K562 (cell line): Measurements from ENCODE around the gene PCNX3. TPM values are rescaled to one million over a fixed set of nuclear protein-coding genes. Genes with fewer than 3 reads are reported as not detected.

ENCODE experiments used
- ARID1B ChIP-seq: fragments of 450-650 bp; IDR thresholded peaks from 2 replicates; pipeline ENCODE4 v1.6.1; 2016; ENCODE audit warnings: antibody characterized with exemption, mild to moderate bottlenecking, inconsistent platforms
- CBX3 ChIP-seq, 2 experiments: IDR thresholded peaks; 1 replicate in 1 of 2; 2 replicates in 1 of 2; pipeline ENCODE4 v1.6.1; 2012; ENCODE audit warnings: inconsistent platforms in 2 of 2, low read length in 2 of 2, borderline replicate concordance in 1 of 2, control low read depth in 1 of 2
- FOXA1 ChIP-seq: fragments of 450-650 bp; IDR thresholded peaks from 2 replicates; pipeline ENCODE4 v1.6.1; 2016; ENCODE audit warnings: mild to moderate bottlenecking, borderline replicate concordance
- FOXK2 ChIP-seq, 2 experiments: fragments of 450-650 bp; IDR thresholded peaks in 1 of 2; conservative IDR thresholded peaks in 1 of 2; 2 replicates each; pipeline ENCODE4 v1.6.1; 2016; ENCODE audit warnings: low read depth in 2 of 2, mild to moderate bottlenecking in 1 of 2
- HDAC1 ChIP-seq, 2 experiments: fragments of 450-650 bp; IDR thresholded peaks; 2 replicates each; pipeline ENCODE4 v1.6.1; 2016 to 2017; ENCODE audit warnings: inconsistent platforms in 1 of 2, mild to moderate bottlenecking in 1 of 2, moderate library complexity in 1 of 2
- KDM1A ChIP-seq, 2 experiments: fragments of 450-650 bp; IDR thresholded peaks; 2 replicates each; pipeline ENCODE4 v1.6.1; 2016; ENCODE audit warnings: mild to moderate bottlenecking in 2 of 2
- RERE ChIP-seq: sonication (generic); formaldehyde crosslinking; IDR thresholded peaks from 2 replicates; pipeline ENCODE4 v1.8.0; 2023; ENCODE audit warnings: missing genetic modification reagents, mild to moderate bottlenecking, borderline replicate concordance
- REST ChIP-seq, 2 experiments: fragments of 450-650 bp; formaldehyde crosslinking in 1 of 2; IDR thresholded peaks; 2 replicates each; pipeline versions ENCODE4 v1.4.0 to v1.6.1; 2014 to 2020; ENCODE audit warnings: mild to moderate bottlenecking in 2 of 2, borderline replicate concordance in 1 of 2, low read depth in 1 of 2
- SPI1 ChIP-seq: IDR thresholded peaks from 2 replicates; pipeline ENCODE4 v1.6.1; 2011; ENCODE audit warnings: low read depth, low read length, control low read depth, borderline replicate concordance
- TFE3 ChIP-seq: fragments of 450-650 bp; formaldehyde crosslinking; IDR thresholded peaks from 2 replicates; pipeline ENCODE4 v1.4.0; 2020; ENCODE audit warnings: mild to moderate bottlenecking, mixed read lengths
- ZNF324 ChIP-seq: fragments of 250-450 bp; sonication (Bioruptor Pico); IDR thresholded peaks from 2 replicates; pipeline ENCODE4 v1.4.0; 2020; ENCODE audit warnings: mild to moderate bottlenecking
- polyA plus RNA-seq, 8 experiments: library from polyadenylated mRNA; depleted of rRNA in 4 of 8; stranded (reverse) in 5 of 8; unstranded in 3 of 8; fragments of >200 nt; fragmentation: Nextera tagmentation in 2 of 8; fragmentation: Illumina TruSeq in 1 of 8; extraction: Ambion mirVana in 2 of 8; extraction: Trizol in 1 of 8; gene quantifications; 2 replicates each; pipeline versions ENCODE4 v1.2.1 to v1.2.3, GENCODE V29; 2011 to 2014; ENCODE audit warnings: inconsistent platforms in 1 of 8, missing spikeins in 1 of 8
- total RNA-seq, 7 experiments: library from RNA; depleted of rRNA in 6 of 7; stranded (reverse); fragments of >200 nt in 6 of 7; fragmentation: Illumina TruSeq in 2 of 7; extraction: Trizol in 2 of 7; gene quantifications; 2 replicates each; pipeline versions ENCODE4 v1.2.1 to v1.2.3, GENCODE V29; 2011 to 2021; ENCODE audit warnings: low replicate concordance in 1 of 7

Gene PCNX3
- total and polyA plus RNA-seq, 9 of the 15 experiments (the other 6 are each of a cell fraction or from before 2014, with no cell fraction given), result 0.11 to 47.8 (median 12.8) TPM

GRCh38 chr11:65663639-65664200 lies 48.1 kb downstream of the PCNX3 start (continued):
- TF ChIP-seq RERE (0 out of 2 replicates have a peak, but pooled peaks have one; percentile 9), FOXK2 (conservative IDR thresholded peaks at IDR 0.05 in 1 of 2, IDR thresholded peaks at IDR 0.05 in 1 of 2; ENCODE audit: low read depth in 2 of 2) (peak in 1 of 2 experiments; percentile 43; a peak in 1 of 4 replicates), HDAC1 (IDR thresholded peaks at IDR 0.05) (0 out of 4 replicates have a peak, but pooled peaks of 1 of the 2 experiments have one; percentile 7), KDM1A (IDR thresholded peaks at IDR 0.05) (peak in 1 of 2 experiments; percentile 36; a peak in 1 of 4 replicates), REST (IDR thresholded peaks at IDR 0.05; ENCODE audit: borderline replicate concordance) (no peak), REST (CRISPR knock-in tag; IDR thresholded peaks at IDR 0.05; ENCODE audit: low read depth) (no peak), SPI1 (peak; percentile 34; the same call in 1 of the 2 replicates), TFE3 (CRISPR knock-in tag) (peak; percentile 67), CBX3 (IDR thresholded peaks at IDR 0.05; ENCODE audit: borderline replicate concordance in 1 of 2, low read length in 2 of 2) (no peak), ARID1B (peak; percentile 48; the same call in 1 of the 2 replicates), ZNF324 (CRISPR knock-in tag) (no peak), FOXA1 (0 out of 2 replicates have a peak, but pooled peaks have one; percentile 19)
